Duodenal mucosa (tissue), 2 donors: Measurements from ENCODE around the gene SLC11A1.

ENCODE experiments used
- H3K27ac ChIP-seq: one replicate; pipeline ENCODE4 v1.7.0; 2013; ENCODE audit warnings: low read depth, low read length
- H3K27me3 ChIP-seq, 2 donors: one replicate each; pipeline ENCODE4 v1.7.0; 2013; ENCODE audit warnings: low read length in 2 of 2, control low read depth in 1 of 2; ENCODE audit not compliant: insufficient read depth in 2 of 2, control insufficient read depth in 1 of 2
- H3K36me3 ChIP-seq, 2 donors: one replicate each; pipeline ENCODE4 v1.7.0; 2013; ENCODE audit warnings: low read length in 2 of 2, control low read depth in 1 of 2; ENCODE audit not compliant: insufficient read depth in 2 of 2, control insufficient read depth in 1 of 2
- H3K4me1 ChIP-seq, 2 donors: one replicate each; pipeline ENCODE4 v1.7.0; 2013; ENCODE audit warnings: low read length in 2 of 2, control low read depth in 1 of 2; ENCODE audit not compliant: insufficient read depth in 2 of 2, control insufficient read depth in 1 of 2
- H3K4me3 ChIP-seq, 2 donors: one replicate each; pipeline ENCODE4 v1.7.0; 2013; ENCODE audit warnings: low read length in 2 of 2, low read depth in 1 of 2
- H3K9ac ChIP-seq, 2 donors: one replicate each; pipeline ENCODE4 v1.7.0; 2013; ENCODE audit warnings: low read length in 2 of 2, low read depth in 1 of 2
- H3K9me3 ChIP-seq, 2 donors: one replicate each; pipeline ENCODE4 v1.7.0; 2013; ENCODE audit warnings: low read length in 2 of 2, control low read depth in 1 of 2; ENCODE audit not compliant: control insufficient read depth in 1 of 2

SLC11A1 gene

GRCh38 chr2:218432676-218433365 is 50.7 kb downstream of the SLC11A1 start:
- no peaks in the 10 kb centered on the region for H3K4me1 ChIP-seq
- no peaks in the 10 kb centered on the region for H3K27me3 ChIP-seq
- H3K36me3 ChIP-seq = peaks cover 47 to 90% of the 10 kb centered on the region in 2 donors
- H3K9ac ChIP-seq = no peak overlapping the region
- H3K9me3 ChIP-seq = no peaks in the 10 kb centered on the region
- H3K27ac ChIP-seq = no peak overlapping the region
- no peak overlapping the region for H3K4me3 ChIP-seq

DNA sequence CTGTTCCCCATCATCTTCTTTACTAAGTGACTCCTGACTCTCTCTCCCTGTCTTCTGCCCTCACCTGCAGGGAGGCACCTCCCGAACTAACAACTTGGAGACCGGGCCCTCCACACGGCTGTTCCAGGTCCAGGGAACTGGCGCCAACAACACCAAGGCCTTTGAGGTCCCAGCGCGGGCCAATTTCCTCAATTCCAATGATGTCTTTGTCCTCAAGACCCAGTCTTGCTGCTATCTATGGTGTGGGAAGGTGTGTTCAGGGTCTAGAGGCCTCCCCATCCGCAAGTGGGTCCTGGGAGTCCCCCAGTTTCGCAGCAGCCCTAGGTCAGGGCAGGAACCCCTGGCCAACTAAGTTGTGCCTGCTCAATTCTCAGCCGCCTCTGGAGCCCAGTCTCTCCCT is 52.4 kb downstream of the SLC11A1 start:
- H3K27me3 ChIP-seq = no peaks in the 10 kb centered on the region
- peaks cover 38 to 83% of the 10 kb centered on the region in 2 donors for H3K36me3 ChIP-seq
- peaks cover 0 to 7% of the 10 kb centered on the region in 2 donors for H3K4me1 ChIP-seq
- H3K27ac ChIP-seq = no peak overlapping the region
- H3K9me3 ChIP-seq = no peaks in the 10 kb centered on the region
- H3K9ac ChIP-seq = no peak overlapping the region
- no peak overlapping the region for H3K4me3 ChIP-seq

GRCh38 chr2:218435003-218435982 is 53.2 kb downstream of the SLC11A1 start:
- H3K27ac ChIP-seq = no peak overlapping the region

DNA sequence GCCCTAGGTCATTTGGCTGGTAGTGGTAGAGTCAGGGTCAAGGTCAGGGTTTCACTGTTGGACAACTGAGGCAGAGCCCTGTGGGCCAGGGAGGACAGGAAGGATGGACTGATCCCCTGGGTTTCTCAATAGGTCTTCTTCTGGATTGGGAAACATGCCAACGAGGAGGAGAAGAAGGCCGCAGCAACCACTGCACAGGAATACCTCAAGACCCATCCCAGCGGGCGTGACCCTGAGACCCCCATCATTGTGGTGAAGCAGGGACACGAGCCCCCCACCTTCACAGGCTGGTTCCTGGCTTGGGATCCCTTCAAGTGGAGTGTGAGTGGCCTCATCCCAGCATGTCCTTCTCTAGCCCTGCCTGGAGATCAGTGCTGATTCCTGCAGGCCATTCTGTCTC is 54.9 kb downstream of the SLC11A1 start:
- Histone ChIP-seq H3K4me1 (peaks cover 0 to 7% of the 10 kb centered on the region in 2 donors), H3K27ac (no peak overlapping the region), H3K27me3 (no peaks in the 10 kb centered on the region), H3K36me3 (peaks cover 35 to 79% of the 10 kb centered on the region in 2 donors), H3K4me3 (no peak overlapping the region), H3K9me3 (no peaks in the 10 kb centered on the region), H3K9ac (no peak overlapping the region)

More at GRCh38 chr2:218435003-218435982, 53.2 kb downstream of the SLC11A1 start:
- Histone ChIP-seq H3K9me3 (no peaks in the 10 kb centered on the region), H3K4me3 (no peak overlapping the region), H3K27me3 (no peaks in the 10 kb centered on the region), H3K36me3 (peaks cover 38 to 79% of the 10 kb centered on the region in 2 donors), H3K4me1 (peaks cover 0 to 7% of the 10 kb centered on the region in 2 donors), H3K9ac (no peak overlapping the region)

- no peaks in the 10 kb centered on the region for H3K27me3 ChIP-seq
- H3K4me1 ChIP-seq = peaks cover 0 to 7% of the 10 kb centered on the region in 2 donors
- H3K9ac ChIP-seq = no peak overlapping the region
- no peak overlapping the region for H3K27ac ChIP-seq
- H3K9me3 ChIP-seq = no peaks in the 10 kb centered on the region
- no peak overlapping the region for H3K4me3 ChIP-seq
- peaks cover 30 to 78% of the 10 kb centered on the region in 2 donors for H3K36me3 ChIP-seq
These were observed 55.9 kb downstream of the SLC11A1 start for GRCh38 chr2:218437969-218438368.

DNA sequence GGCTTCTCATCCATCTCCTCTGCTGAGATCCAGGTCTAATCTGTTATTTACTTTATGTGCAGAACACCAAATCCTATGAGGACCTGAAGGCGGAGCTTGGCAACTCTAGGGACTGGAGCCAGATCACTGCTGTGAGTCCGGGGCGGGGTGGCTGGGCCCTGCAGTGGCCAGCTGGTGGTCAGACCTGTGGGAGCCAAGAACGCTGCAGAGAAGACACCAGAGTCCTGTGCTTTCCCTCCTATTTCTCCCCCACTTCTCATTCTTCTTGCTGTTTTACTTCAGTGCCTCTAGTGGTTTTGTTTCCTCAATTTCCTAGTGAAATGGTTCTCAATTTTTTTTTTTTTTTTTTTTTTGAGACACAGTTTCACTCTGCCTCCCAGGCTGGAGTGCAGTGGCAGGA is 56.5 kb downstream of the SLC11A1 start:
- Histone ChIP-seq H3K4me3 (no peak overlapping the region), H3K9ac (no peak overlapping the region), H3K9me3 (no peaks in the 10 kb centered on the region), H3K36me3 (peaks cover 30 to 79% of the 10 kb centered on the region in 2 donors), H3K27me3 (no peaks in the 10 kb centered on the region), H3K27ac (no peak overlapping the region), H3K4me1 (peaks cover 0 to 7% of the 10 kb centered on the region in 2 donors)

GRCh38 chr2:218444692-218445357 is 62.8 kb downstream of the SLC11A1 start:
- H3K9me3 ChIP-seq = no peaks in the 10 kb centered on the region
- H3K27ac ChIP-seq = no peak overlapping the region
- H3K4me3 ChIP-seq = no peak overlapping the region
- H3K4me1 ChIP-seq = peaks cover 15 to 16% of the 10 kb centered on the region in 2 donors
- H3K9ac ChIP-seq = peak overlapping the region in 1 of 2 donors; percentile 18
- H3K27me3 ChIP-seq = no peaks in the 10 kb centered on the region
- peaks cover 24 to 70% of the 10 kb centered on the region in 2 donors for H3K36me3 ChIP-seq

GRCh38 chr2:218445602-218446001 is 63.5 kb downstream of the SLC11A1 start:
- Histone ChIP-seq H3K9ac (no peak overlapping the region), H3K36me3 (peaks cover 25 to 71% of the 10 kb centered on the region in 2 donors), H3K27ac (no peak overlapping the region), H3K27me3 (no peaks in the 10 kb centered on the region), H3K4me1 (peaks cover 15 to 16% of the 10 kb centered on the region in 2 donors), H3K9me3 (no peaks in the 10 kb centered on the region), H3K4me3 (no peak overlapping the region)
